Stimulated activated CD8-positive, alpha-beta memory T cell treated with anti-CD3 and anti-CD28 coated beads, Interleukin-4, amount 100 ng/mL, for 1 hour (primary cell): Measurements from ENCODE around the gene RAPGEF1.

Experiments
- DNase-seq, 2 donors: peaks; one replicate each; pipeline ENCODE4 v3.0.0-alpha.2; 2020; ENCODE audit warnings: low read depth in 2 of 2, low spot score in 1 of 2

Gene RAPGEF1

DNA sequence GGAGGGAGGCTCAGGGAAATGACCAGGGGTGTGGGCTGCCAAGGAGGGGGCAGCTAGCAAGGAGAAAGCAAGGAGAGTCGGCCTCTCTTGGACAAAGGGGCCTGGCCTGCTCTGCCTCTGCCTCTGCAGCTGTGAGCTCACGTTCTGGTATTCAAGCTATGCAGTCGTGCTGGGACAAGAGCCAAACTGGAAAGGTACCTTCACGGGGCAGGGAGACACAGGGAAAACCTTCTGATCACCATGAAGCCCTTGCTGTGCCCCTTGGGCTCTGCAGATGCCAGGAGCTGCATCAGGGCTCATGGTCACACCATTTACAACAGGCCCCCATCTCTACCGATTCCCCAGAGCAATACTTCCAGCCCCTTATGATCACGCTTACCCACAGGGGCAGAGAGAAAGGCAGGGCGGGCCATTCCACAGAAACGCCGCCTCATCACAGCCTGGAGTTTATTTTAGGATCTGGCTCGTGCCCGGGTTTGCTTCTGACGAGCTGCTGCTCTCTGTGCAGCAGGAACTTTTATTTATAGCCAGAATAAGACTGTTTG is 131.3 kb downstream of the RAPGEF1 start:
- no peak for DNase-seq

- DNase-seq: no peak
These were observed 132.3 kb downstream of the RAPGEF1 start for GRCh38 chr9:131607591-131607990.

- DNase-seq: no peak
These were observed 132.8 kb downstream of the RAPGEF1 start for GRCh38 chr9:131606896-131607567.

DNA sequence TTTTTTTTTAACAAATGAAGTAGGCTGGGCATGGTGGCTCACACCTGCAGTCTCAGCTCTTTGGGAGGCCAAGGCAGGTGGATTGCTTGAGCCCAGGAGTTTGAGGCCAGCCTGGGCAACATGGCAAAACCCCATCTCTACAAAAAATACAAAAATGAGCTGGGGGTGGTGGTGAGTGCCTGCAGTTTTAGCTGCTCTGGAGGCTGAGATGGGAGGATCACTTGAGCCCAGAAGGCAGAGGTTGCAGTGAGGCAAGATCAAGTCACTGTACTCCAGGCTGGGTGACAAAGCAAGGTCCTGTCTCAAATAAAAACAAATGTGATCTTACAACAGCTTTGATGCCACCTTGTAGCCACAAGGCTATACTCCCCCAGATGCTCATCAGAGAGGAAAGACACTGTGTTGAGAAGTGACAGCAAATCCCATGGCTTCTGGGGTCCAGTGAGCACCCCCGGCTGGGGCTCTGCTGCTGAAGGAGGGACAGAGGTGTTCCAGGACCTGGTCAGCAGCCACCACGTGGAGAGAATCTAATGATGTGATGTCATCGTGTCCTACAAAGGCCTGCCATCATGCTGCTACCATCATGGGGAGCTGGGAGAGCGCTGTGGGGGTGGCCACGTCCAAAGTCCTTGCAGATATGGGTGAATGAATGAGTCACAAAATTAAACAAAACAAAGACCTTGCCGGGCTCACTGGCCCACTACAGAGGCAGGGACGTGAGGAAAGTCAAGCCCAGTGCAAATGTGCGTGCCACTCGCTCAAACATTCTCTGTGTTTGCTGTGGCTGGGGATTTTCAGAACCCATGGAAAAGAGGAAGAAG is 133.9 kb downstream of the RAPGEF1 start:
- DNase-seq: no peak

DNA sequence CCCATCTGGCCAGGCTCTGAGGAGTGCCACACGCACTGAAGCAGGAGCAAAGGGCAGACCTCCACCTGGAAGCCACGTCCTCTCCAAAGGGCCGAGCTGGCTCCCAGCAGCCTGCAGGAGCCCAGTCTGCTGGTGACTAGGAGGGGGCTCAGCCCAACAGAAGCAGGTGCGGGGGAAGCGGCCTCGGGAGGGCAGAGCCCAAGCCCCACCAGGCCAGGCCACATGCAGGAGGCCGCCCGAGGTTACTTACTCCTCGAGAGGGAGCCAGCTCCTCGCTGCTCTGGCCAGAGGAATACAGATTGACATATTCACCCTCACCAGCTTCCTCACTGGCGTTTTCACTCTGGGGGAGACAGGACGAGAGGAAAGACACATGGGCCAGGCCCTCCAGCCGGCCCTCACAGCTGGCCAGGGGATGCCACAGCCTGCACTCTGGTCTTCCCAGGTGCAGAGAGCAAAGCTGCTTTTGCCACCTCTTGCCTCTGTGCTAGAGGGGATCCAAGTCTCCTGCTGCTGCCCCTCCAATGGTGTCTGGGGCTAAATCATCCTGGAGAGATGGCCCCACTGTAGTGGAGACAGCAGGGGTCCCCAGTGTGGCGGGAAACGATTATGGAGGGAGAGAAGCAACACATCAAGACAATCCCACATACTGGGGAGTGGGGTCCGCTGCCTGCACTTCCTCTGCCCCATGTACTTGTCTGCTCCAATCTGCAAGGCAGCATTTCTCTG is 136.0 kb downstream of the RAPGEF1 start:
- DNase-seq: no peak

DNA sequence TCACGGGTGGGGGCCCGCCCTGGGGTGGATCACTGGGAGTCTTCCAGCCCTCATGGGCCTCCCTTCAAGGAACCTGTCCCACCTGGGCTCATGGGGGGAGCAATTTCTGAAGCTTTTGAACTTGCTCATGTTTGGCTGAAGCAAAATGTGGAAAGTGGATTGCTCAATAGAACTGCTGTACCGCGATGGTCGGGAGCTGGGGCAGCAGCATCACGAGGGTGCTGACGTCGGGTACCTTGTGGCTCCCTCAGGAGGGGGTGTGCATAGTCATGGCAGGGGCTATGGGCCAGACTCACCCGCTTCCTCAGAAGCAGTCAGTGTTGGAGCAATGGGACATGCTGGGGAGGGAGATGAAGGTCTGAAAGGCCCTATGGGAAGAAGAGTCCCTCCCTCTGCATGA is 136.7 kb downstream of the RAPGEF1 start:
- no peak for DNase-seq

GRCh38 chr9:131601683-131602181 is 138.1 kb downstream of the RAPGEF1 start:
- DNase-seq: no peak

GRCh38 chr9:131598121-131598520 is 141.8 kb downstream of the RAPGEF1 start:
- DNase-seq: no peak

DNA sequence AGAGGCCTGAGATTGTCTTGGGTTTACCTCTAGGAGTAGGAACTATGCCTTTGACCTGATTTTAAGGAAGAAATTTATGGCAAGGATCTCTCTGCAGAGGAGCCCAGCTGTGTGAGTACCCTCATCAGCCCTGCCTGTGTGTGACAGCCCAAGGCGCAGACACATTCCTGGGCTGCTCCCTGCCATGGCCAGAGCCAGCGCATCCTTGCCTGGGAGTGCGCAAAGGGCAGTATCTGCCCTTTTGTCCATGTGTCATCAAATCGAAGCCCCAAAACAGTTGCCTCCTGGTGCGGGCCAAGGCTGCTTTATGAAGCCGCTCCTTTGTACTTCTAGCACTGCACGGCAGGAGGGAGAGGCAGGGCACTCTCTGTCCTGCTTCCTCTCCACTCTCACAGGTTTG is 142.6 kb downstream of the RAPGEF1 start:
- DNase-seq: no peak

DNA sequence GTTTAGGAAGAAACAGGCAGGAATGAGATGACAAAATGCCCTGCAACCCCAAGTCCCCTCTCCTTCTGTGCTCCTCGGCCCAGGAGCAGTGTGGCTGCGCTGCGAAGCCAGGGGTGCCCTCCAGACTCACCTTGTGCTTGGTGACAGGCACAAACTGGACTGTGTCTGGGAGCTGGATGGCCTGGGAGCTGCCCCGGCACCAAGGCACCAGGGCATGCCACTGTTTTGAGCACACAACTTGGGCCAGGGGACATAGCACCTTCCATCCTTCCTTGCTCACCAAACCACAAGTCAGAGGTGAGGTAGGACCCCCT is 143.5 kb downstream of the RAPGEF1 start:
- DNase-seq: no peak

DNA sequence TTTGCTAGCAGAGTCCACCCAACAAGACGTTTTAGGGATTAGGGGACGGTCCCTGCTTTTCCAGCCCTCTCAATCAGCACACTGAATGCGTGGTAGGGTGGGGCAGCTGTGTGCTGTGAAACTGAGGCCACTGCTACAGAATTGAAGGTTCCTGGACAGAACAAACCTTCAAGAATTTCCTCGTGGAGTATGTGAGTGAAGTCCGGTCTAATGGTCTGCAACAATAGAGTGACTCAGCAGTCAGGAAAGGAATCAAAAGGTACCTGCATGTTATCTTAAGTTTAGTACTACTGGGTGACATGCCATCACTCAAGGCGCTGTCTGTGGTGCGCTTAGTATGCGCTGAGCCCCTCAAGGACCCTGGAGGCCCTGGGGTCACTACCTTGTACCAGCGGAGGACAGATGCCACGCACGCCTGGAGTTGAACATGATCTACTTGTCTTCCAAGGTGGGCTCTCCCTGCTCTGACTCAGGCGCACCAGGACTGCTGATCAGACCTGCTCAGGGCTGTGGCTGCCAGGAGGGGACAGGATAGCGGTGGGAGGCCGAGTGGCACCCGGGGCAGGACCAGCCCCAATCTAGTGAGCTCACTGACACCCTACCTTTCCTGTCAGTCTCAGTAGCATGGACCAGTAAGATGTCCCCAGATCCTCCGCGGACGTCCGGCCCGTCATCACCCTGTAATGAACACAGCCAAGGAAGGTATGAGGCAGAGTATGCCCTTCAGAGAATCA is 144.0 kb downstream of the RAPGEF1 start:
- no peak for DNase-seq

GRCh38 chr9:131594906-131595665 is 144.8 kb downstream of the RAPGEF1 start:
- no peak for DNase-seq

GRCh38 chr9:131593936-131594665 is 145.8 kb downstream of the RAPGEF1 start:
- DNase-seq: no peak

DNA sequence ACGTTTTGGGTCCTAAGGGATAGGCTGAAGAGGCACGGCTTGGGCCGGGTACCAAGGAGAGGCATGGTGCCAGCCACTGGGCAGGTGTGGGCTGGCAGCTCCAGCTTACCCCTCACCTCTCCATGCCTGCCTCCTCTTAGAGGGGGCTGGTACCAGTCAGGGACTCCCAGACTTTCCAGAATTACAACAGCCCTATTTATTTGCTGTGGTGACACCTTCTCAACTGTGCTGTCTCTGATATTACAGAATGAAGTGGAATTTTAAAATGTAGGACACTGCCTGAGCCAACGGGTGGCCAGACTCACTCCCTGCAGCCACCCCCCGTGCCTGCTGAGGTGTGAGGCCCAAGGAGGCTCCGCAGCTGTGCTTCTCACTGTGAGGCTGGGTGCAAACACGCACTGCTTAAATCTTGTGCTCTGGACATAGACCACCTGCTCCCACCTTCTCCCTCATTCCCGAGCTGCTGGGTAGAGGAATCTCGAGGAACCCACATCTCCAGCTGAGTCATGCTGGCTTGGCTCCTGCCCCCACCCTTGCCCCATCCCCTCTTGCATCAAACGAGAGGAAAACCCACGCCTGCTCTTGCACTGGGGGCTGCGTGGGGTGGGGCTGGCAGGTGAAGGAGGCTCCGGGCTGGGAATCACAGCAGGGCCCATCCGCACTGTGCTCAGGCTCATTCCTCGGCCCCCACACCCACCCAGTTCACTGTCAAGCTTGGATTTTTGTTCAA is 146.6 kb downstream of the RAPGEF1 start:
- DNase-seq: no peak

DNA sequence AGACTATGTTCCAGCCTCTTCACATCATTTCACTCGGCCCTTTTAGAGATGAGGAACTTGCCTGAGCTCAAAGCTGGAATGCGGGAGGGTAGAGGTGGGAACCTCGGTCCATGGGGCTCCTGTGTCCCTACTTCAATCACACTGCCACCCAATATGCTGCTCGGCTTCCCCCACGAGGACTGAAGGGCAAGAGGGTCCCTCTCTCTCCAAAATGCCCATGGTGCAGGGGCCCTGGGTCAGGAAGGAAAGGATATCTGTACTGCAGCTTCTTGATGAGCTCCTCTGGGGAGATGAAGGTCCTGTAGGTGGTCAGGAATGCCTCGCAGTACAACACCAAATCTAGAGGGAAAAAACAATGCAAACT is 148.0 kb downstream of the RAPGEF1 start:
- DNase-seq: no peak

- peak; percentile 26 to 57 for DNase-seq
These were observed 148.7 kb downstream of the RAPGEF1 start for GRCh38 chr9:131590907-131591844.

GRCh38 chr9:131590449-131590848 is 149.4 kb downstream of the RAPGEF1 start:
- no peak for DNase-seq

- DNase-seq: no peak
These were observed 149.9 kb downstream of the RAPGEF1 start for GRCh38 chr9:131589993-131590392.
